Stimulated activated naive CD4-positive, alpha-beta T cell treated with Interleukin-2 at 50 U/mL for 16 hours (primary cell): ENCODE results near the gene ST3GAL5.
"Not testable (repeated sequence)": the region's sequence is repeated elsewhere in the genome, so short reads cannot be mapped to it uniquely, and the experiment has no call there.

Experiments used
- DNase-seq: peaks from one replicate; lab custom pipeline; 2025; lab: John Stamatoyannopoulos, UW

ST3GAL5 gene

DNA sequence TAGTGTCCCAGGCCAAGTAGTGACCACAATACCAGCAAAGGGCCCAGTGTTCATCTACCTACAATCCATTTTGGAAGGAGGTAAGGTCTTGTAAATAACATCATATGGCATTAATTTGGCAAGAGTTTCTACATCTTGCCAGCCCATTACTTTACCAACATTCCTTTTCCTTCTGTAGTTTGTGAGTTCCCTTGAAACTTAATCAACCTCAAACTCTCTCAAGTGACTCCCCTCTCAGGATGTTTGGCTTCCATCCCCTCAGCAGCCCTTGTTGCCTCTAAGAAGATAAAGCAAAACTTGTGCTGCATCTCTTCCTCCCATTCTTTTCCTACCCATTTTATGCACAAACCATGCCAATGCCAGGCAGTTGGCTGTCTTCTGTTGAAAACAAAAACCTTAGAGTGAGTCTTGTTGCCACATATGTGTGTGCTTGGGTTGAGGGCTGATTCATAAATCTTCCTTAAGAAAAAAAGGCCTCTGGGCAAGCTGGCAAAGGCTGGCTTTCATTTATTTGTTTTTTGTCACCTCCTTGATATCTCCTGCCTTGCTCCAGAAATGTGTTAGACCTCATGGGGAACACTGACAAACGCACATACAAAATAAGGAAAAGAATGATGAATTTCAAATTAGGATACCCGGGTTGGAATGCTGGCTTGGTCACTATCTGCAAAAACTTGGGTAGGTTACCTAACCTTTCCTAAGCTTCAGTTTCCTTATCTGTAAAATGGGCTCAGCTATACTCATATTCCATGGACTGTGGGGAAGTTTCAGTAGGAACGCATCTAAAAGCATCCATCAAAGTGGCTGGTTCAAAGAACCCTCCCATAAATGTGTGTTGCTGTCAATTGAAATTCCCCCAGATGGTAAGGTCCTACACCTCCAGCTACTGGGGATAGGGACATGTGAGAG is 29.4 kb upstream of the ST3GAL5 start:
- DNase-seq = no peak

DNA sequence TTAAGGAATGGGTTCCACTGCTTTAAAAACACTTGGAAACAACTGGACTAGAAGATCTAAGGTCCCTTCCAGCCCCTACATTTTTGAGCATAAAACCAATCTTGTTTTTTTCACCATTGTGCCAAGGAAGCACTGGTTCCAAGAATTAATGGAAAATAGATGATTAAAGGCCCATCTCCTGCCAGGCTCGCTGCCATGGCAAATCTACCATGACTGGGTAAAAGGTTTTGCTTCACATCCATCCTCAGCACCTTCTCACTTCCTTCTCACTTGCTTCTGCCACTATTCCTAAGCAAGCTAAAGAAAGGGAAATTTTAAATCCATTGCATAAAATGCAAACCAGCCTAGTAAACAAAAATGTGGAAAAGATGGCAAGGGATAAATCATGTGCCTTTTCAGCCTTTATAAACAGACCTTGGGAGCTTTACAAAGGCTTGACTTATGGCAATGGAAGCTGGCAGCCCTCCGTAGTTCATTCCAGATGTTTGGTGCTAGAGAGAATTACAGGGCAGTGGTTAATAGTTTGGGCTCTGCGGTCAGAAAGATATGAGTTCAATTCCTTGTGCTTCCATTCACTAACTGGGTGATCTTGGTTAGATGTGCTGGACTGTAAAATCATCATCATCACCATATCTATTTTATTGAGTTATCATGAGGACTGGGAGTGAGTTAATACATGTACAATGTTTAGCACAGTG is 27.0 kb upstream of the ST3GAL5 start:
- DNase-seq = no peak

DNA sequence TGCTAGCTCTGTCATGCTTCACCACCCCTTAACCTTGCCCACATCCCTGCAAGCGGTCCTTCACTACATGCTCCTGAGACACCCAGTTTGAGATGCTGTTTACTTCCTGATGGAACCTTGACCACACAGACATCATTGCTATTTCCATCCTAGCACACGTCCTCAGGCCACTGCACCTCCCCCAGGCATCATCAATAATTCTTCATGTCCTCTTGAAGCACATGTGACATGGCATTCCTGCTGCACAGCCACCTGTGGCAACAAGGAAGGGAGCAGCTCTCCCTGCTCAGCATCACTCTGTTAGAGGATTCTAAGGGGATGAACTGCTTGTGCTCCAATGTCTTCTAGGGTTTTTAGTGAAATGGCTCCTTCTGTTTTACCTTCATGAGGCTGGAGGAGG is 26.1 kb upstream of the ST3GAL5 start:
- no peak for DNase-seq

DNA sequence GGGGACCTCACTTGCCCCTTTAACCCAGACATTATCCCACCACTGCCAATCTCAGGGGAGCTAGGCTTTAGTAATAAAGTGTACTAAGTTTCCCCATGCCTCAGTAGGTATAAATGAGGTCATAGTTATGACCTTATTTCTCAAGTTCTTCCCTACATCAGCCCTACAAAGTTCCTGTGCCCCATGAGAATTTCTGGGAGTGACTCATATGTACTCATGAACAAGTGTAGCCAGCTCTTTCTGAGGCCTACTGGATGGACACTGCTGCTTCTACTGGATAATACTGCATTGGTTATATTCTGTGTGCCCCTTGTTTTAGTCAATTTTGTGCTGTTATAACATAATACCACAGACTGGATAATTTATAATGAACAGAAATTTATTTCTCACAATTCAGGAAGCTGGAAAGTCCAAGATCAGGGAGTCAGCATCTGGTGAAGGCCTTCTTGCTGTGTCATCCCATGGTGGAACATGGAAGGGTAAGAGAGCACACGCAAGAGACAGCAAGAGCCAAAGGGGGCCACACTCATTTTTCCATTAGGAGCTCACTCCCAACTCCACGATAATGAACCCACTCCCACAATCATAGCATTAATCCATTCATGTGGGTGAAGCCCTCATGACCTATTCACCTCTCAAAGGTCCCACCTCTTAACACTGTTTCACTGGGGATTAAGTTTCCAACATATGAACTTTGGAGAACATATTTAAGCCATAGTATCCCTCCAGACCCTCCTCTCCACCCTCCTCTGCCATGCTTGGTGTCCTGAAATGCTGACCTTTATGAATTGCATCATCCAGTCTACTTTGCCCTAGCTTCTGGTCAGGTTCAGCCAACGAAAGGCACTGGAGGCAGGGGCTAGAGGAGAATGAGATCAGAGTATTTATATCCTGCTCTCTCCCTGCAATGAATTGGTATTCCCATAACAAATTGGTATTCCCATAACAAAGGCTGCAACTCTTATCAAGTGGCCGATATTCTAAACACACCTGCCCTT is 25.4 kb upstream of the ST3GAL5 start:
- DNase-seq = no peak

DNA sequence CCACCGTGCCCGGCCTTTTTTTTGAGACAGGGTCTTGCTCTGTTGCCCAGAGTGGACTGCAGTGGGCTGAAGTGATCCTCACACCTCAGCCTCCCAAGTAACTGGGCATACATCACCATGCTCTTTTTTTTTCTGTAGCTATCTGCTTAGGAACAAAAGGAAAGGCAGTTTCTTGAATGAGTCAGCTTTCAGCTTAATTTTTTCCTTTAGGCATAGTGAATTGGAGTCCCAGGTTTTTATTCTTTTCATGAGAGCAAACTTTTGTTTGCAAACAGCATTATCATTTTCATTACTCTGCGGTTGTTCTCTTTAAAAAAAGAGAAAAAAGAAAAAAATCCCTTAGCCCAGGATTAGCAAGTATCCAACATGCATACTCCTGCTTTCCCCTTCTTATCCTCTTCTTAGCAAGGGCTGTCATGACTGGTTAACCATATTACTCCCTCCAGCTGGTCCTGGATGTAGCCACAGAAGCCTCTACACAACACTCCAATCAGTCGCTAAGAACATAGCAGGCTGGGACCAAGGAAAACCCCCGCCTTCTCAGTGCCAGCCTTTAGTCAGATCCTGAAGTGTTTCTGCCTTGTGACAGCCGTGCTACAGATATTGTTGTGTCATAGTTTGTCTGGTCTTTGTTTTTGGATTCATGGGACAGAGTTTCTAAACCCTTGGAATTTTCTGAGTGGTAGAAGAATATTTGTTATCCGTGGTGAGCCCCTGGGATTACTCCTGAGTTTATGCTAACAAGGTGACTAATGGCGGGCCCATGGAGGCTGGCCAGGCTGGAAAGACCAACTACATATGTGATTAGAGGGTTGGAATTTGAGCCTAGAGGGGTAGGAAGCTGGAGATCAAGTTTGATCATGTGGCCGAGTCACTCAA is 23.3 kb upstream of the ST3GAL5 start:
- DNase-seq = no peak

DNA sequence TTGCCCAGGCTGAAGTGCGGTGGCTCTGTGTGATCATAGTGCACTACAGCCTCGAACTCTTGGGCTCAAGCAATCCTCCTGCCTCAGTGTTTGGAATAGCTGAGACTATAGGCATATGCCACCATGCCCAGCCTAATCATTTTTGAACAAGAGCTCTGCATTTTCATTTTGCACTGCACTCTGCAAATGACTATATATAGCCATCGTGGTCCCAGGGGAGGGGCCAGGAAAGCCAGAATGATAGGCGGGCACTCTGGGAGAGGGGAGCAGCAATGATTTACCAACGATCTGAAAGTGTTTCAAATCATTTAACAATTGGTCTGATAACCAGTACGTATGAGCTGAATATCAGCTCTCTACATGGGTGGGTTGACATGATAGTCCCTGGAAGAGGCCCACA is 22.3 kb upstream of the ST3GAL5 start:
- no peak for DNase-seq

DNA sequence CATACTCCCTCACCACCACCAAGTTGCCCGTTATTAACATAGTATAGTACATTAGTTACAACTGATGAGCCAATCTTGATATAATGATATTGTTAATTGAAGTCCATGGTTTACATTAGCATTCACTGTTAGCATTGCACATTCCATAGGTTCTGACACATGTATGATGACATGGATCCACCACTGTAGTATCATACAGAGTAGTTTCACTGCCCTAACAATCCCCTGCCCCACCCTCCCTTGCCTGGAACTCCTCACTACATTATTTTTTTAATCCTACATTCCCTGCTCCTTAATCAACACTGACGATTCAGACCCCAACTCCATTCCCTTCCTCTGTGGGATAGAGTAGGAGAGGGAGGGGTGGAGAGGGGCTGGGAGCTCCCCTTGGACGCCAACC is 20.2 kb upstream of the ST3GAL5 start:
- DNase-seq = no peak

DNA sequence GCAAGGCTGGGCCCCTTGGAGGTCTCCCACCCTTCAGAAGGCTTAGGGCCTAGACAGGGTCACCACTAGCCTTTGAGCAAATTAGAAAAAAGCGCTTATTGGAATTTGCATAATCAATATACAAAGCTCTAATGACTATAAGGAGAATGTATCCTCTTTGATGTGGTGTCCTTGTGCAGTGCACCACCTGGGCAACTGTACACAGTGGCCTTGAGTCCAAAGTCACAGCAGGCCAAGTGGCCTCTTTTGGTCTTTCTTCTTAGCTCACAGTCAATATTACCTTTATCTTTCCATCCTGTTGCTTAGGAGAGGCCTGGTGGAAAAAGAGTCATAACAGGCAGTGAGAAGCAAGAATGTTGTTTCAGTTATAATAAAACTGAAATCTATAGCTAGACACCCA is 19.7 kb upstream of the ST3GAL5 start:
- no peak for DNase-seq

DNA sequence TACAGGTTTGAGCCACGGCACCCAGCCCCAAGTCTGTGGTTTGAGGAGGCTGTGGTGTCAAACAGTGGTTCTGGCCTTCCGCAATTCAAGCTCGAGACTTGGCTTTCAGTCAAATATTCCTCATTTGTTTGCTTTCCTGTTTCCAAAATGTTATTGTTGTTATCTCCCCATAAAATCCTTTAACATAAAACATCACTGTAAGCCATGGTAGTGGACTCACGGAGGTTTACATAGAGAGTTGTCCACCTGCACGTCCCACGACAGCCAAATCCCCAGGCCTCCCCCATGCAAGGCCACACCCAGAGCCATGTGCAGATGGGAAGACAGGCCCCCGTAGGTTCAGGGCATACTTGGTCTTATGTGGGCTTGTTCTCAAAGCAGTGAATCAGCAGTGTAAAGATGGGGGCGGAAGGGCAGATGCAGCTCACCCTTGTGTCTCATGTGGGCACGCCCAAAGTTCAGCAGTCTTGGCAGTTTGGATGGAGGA is 18.9 kb upstream of the ST3GAL5 start:
- no peak for DNase-seq

DNA sequence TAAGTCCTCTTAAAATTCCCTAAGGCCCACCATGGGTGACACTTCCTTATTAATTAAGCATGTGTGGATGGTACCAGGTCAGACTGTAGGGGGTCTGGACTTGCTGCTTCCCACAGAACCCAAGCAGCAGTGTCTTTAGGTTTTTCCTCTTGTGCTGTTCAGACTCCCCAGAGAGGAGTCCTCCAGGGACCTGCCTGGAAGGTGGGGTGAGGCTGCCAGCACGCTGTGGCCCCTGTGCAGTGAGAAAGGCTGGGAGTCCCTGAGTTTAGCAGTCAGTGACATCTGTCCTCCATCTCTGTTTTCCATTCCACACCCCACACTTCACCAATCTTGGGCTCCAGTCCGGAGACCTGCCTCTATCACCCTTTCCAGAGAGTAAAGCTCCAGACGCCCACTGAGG is 18.0 kb upstream of the ST3GAL5 start:
- no peak for DNase-seq

DNA sequence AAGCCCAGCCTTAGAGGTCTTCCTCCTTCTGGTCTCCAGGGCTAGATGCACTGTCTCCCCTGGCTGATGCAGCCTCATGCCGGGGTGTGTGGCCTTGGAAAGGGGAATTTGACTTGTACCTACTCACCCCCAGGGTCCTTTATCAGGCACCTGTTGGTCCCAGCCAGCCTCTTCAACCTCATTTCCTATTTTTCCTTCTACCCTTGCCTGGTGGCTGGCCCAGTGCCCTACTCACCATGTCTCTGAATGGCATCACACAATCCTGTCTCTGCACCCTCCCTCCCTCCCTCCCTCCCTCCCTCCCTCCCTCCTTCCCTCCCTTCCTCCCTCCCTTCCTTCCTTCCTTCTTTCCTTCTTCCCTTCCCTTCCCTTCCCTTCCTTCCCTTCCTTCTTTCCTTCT is 17.1 kb upstream of the ST3GAL5 start:
- no peak for DNase-seq

DNA sequence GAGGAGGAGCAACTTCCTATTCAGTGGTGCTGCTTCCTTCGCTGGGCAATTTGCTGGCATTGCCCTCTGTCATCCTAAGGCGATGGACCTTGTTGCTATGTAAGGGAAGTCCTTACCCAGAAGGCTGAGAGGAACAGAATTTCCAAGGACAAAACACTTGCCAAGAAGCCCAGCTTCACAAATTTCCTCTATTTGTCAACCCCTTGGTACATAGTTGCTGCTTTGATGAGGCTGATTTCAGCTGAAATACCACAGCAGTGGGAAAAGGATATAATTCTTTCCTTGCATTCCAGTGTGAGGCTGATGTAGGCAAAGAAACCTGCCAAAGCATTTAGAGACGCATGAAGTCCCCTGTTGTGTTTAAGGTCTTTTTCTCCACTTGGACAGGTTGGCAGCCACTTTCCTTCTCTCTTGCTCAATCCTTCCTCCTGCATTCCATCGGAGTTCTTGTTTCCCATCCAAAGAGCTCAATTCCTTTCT is 16.4 kb upstream of the ST3GAL5 start:
- DNase-seq = no peak

DNA sequence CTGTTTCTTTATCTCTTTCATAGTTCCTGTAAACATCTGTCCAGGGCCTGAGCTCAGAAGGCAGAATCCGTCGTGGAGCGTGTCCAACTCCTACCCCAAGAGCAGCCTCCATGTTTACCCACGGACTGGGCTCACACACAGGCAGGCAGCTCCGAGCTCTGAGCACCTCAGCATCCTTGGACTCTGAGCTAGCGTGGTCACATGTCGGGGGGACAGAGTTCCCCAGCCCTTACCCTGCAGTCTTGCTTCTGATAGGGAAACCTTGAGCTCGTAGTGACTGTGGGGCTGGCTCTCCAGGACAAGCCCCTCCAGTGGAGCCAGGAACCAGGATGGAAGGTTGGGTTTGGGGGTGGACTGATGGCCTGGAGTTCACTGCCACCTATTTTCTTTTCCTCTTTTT is 15.1 kb upstream of the ST3GAL5 start:
- DNase-seq = no peak

DNA sequence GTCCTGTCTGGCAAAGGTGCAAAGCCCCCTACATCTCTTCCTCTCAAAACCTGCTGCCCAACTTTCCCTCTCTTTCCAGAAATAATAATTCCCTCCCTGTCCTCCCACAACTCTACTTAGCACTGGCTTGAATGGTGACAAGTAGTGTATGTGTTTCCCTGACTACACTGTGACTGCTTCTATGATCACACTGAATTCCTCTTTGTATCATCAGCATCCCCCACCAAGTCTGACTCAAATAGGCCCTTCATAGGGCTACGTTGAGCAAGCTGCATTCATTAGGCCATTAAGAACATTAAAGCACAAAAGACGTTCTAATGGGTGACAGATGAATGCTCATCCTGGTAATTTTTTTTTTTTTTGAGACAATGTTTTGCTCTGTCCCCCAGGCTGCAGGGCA is 13.7 kb upstream of the ST3GAL5 start:
- DNase-seq = no peak

DNA sequence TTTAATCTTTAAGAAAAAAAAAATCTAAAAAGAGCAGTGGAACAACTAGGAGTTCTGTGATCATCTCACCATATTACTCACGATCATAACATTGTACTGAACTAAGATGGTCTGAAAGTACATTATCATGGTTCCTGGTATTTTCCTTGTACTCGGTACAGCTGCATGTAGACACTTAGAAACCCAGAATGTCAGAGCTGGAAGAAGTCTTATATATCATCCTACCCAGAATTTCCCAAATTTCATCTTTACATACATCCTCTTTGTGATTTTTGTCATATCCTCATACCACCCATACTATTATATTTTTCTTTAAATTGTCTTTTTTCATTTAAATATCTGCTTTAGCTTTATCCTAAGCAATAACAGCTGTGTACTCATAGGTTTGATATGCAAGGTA is 12.4 kb upstream of the ST3GAL5 start:
- DNase-seq = no peak

DNA sequence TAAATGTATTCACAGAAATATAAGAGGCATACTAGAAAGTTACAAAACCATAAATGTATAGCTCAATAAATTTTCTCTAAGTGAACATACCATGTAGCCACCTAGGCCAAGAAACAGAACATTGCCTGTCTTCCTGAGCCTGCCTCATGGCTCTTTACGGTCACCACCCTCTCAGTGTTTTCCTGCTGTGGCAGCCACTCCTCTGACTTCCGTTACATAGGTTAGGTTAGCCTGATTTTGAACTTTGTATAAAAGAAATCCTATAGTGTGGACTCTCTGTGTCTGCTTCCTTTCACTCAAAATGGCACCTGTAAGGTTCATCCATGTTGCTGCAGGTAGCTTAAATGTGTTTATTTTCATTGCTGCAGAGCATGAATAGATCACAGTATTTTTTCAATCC is 11.6 kb upstream of the ST3GAL5 start:
- DNase-seq = no peak

DNA sequence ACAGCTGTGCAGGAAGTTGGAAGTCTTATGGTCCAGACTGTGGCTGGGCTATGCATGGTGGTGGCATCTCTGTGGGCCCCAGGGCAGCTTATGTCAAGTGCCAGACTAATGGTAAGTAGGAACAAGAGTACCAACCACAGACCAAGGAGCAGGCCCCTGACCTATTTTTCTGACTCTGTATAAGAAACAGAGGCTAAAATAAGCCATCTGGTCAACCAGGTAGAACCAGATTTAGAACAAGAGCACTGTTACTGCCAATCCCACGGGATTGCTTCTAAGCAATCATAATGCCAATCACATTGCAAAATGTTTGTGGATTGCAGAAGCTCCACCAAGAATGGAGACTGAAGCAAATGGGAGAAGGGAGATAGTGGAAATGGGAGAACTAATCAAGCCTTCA is 11.1 kb upstream of the ST3GAL5 start:
- DNase-seq = no peak

DNA sequence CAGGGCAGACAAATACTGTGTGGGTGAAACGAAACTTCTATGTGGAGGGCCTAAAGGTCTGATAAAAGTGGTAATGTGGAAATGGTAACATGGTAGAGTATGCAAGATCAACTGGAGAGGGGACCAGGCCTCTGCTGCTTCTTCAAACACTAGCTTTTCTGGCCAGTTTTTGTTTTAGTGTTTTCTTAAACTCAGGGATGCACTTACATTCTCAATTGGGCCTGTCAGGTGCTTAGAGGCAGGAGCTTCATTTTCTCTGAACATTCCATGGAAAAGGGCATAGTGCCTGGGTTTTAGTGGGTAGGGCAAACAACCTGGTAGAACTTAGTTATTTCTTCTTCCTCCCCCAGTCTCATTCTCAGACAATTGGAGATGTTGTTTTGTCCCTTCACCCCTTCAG is 10.5 kb upstream of the ST3GAL5 start:
- DNase-seq = no peak

DNA sequence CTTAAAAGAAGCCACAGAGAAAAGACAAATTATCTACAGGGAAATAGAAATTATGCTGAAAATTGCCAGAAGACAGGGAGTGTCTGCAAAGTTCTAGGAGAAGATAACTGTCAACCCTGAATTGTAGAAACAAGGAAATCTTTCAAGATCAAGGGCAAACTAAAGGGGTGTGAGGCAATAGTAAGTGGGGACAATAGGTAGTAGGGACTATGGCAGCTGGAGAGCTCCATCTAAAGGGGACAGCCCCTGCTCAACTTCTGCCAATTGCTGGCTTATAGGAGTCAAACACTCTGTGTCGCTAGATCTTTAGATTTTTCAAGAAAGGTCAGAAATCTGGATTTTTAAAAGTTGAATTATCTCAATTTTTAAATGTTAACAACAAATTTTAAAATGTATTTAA is 10.1 kb upstream of the ST3GAL5 start:
- no peak for DNase-seq

DNA sequence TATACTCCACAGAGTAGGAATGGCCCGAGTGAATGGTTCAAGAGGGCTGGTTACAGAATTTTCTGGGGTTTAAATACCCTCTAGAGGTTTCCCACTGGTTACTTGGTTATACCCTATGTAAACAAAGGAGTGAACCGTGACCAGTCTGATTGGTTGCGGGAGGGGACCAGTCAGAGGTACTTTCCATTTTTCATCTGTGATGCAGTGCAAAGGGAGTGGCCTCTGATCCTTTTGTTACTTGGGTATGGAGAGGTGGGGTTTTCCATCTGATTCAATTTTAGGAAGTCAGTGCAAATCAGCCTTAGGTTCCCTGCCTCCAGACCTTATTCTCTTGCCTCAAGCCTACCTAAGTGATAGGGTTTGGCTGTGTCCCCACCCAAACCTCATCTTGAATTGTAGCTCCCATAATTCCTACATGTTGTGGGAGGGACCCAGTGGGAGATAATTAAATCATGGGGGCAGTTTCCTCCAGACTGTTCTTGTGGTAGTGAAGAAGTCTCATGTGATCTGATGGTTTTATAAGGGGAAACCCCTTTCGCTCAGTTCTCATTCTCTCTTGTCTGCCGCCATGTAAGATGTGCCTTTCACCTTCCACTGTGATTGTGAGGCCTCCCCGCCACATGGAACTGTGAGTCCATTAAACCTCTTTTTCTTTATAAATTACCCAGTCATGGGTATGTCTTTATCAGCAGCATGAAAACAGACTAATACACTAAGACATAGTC is 5.9 kb upstream of the ST3GAL5 start:
- DNase-seq = not testable (repeated sequence)
